GM18873 (cell line): ENCODE measurements around the gene SRRM1.
"Not testable (repeated sequence)": the region's sequence is repeated elsewhere in the genome, so short reads cannot be mapped to it uniquely, and the experiment has no call there.

ENCODE experiments used
- ATAC-seq: cut with Tn5 transposase; IDR thresholded peaks from one replicate; pipeline ENCODE4 v1.9.1; 2021; ENCODE audit warnings: mild to moderate bottlenecking, moderate library complexity, moderate number of reproducible peaks; ENCODE audit not compliant: unreplicated experiment, low FRiP score

The SRRM1 gene

DNA sequence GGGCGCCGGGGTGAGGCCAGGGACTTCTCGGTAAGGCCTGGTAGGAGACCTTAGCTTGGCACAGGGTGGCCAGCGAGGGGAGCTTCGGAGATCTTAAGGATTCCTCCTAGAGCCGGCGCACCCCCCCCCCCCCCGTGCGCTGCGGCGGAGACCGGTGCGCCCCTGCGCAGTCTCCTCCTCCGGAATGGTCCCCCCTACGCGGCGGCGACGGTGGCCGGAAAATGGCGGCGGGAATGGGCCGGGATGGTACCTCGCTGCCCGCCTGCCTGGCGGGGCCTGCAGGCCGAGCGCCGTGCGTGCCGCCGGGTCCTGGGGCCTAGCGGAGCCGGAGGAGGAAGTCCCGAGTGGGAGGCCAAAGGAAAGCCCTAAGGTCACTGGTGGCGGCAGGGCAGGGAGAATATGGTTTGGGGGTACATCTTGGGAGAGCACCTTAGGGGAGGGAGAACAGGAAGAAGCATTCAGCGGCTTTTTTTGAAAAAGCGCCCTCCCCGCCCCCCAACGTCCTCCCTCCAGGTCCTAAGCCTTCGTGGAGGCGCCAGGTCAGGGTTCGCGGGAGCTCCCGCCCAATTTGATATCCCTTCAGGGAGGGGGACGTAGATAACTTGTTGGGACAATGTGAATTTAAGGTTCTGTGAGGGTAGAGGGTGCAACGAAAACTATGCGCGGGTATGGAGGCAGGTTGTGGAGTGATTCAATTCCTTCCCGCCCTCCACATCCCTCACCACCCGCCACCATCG, 429 bp downstream of the SRRM1 start:
- peak; percentile 20 for ATAC-seq

- no peak for ATAC-seq
These were observed 940 bp downstream of the SRRM1 start for GRCh38 chr1:24644100-24644384.

DNA sequence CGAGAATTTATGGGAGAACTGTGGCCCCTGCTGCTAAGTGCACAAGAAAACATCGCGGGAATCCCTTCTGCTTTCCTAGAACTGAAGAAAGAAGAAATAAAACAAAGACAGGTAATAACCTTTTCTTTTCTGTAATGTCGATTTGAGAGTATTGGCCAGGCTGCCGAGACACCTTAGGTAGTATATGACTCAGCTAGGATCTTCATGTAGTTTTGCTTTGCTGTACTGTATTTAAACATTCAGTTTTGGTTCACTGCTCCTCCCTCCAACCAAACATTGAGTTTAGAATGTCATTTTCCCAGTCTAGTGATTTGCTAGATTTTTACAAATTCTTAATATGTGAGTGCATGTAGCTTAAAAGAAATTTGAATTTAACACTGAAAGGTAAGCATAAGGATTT, 5.8 kb downstream of the SRRM1 start:
- no peak for ATAC-seq

GRCh38 chr1:24652382-24652781, 9.3 kb downstream of the SRRM1 start:
- ATAC-seq = no peak

DNA sequence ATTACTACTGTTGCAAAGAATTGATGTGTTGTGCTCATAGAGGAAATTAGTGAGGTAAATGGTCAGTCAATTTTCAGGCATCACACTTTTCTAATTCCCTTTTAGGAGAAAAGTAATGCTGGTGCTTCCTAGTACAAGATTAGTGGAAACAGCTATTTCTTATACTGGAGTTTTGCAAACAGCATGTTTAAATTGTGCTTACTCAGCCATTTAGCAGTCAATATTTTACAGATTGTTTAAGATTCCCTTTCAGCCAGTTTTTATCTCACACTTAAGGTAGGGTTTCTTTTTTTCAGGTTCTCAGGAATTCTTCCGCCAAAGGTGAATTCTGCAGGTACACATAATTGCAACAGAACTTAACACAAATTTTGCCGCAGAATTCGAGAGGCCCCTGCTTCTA, 10.9 kb downstream of the SRRM1 start:
- ATAC-seq = no peak

GRCh38 chr1:24656046-24656445, 12.9 kb downstream of the SRRM1 start:
- ATAC-seq = no peak

- ATAC-seq = no peak
These were observed 14.7 kb downstream of the SRRM1 start for GRCh38 chr1:24657781-24658180.

DNA sequence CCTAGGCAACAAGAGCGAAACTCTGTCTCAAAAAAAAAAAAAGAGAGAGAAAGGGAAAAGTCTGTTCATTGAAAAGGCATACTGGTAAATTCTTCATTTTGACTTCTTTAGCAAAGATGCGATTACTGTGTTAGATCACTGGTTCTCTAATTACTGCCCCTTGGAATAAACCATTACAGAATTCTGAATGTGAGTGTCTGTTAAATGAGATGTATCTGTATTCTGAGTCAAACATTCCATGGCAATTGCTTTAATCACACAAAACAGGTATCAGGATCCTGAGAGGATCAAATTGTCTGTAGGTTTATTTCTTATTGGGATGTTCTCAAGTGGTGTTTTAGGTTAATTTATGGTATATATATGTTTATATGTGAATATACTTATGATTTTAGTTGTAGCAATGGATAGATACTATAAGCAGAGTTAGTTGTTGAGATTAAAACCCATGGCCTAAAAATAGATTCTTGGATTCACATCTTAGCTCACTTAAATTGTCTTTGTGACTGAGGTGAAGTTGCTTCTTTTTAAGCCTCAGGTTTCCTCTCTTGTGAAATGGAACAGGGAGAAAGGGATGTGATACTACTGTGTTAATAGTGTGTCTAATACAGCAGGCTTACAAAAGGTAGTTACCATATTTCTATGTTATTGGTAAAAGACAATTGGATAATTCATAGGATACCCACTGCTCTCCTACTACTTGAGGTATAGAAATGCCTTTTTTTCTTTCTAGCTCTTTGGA, 16.2 kb downstream of the SRRM1 start:
- ATAC-seq = no peak

DNA sequence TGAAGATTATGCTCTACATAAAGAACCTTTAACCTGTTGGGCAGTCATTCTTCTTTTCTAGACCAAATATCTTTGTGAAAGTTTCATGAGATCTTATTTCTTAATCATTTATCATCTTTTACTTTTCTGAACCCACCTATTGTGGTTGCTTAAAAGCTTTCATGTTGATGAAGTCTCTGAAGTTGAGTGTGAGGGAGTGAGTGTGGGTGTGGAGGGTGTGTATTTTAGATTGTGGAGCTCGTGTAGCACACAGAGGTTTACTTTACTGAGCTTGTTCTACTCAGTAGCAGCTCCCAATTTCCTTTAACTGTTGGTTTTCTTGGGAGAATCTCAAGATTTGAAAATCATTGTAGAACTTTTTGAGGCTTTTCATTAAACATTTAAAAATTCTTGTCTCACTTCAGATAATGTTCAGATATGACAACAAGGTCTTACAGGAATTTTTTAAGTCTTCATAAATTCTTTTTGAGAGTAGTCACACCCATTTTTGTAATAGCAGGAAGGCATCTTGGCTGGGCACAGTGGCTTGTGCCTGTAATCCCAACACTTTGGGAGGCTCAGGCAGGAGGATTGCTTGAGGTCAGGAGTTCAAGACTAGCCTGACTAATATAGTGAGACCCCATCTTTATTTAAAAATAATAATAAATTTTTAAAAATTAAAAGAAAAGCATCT, 17.0 kb downstream of the SRRM1 start:
- ATAC-seq = no peak

DNA sequence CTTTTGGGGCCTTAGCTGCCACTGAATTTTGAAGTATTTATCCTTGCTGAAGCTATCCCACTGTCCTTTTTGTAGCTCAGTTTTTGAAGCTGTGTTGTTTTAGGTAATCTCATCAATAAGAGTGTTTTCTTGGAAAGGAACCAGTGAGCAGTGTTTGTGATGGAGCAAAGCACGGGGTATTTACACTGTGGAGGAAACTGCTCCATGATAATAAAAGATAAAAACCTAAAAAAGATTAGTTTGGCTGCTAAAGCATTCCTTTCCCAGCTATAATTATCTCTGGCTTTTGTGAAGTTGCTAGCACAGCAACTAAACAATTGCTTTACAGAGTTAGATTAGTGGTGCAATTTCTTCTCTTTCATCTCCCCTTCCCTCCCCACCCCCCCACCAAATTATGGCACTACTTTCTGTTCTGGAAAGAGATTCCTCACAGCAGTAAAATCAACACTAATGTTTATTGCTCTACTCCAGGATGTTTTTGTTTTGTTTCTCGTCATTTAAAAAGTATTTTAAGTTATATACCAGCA, 21.5 kb downstream of the SRRM1 start:
- ATAC-seq = no peak

GRCh38 chr1:24666794-24667193, 23.7 kb downstream of the SRRM1 start:
- ATAC-seq = no peak

GRCh38 chr1:24671372-24671771, 28.3 kb downstream of the SRRM1 start:
- not testable (repeated sequence) for ATAC-seq

GRCh38 chr1:24672686-24673085, 29.6 kb downstream of the SRRM1 start:
- not testable (repeated sequence) for ATAC-seq

- ATAC-seq = no peak
These were observed 30.2 kb downstream of the SRRM1 start for GRCh38 chr1:24673341-24673740.

DNA sequence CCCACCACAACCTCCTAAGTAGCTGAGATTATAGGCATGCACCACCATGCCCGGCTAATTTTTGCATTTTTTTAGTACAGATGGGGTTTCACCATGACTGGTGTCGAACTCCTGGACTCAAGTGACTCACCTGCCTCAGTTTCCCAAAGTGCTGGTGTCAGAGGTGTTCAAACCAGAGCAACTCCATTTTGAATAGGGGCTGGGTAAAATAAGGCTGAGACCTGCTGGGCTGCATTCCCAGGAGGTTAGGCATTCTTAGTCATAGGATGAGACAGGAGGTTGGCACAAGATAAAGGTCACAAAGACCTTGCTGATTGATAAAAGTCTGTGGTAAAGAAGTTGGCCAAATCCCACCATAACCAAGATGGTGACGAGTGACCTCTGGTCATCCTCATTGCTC, 35.3 kb downstream of the SRRM1 start:
- ATAC-seq = not testable (repeated sequence)

DNA sequence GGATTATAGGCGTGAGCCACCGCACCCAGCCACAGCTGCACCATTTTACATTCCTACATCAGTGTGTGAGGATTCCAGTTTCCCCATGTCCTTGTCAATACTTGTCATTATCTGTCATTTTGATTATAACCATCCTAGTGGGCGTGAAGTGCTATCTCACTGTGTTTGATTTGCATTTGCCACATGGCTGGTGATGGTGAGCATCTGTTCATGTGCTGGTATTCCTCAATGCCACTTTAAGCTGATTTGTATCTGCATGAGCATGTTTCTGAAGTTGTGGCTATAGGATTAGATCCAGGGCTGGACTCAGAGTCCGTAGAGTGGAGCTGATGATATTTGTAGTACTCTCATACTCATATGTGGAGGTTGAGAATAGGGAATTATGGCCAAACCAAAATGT, 36.6 kb downstream of the SRRM1 start:
- no peak for ATAC-seq

- ATAC-seq = no peak
These were observed 40.6 kb downstream of the SRRM1 start for GRCh38 chr1:24683713-24684162.

DNA sequence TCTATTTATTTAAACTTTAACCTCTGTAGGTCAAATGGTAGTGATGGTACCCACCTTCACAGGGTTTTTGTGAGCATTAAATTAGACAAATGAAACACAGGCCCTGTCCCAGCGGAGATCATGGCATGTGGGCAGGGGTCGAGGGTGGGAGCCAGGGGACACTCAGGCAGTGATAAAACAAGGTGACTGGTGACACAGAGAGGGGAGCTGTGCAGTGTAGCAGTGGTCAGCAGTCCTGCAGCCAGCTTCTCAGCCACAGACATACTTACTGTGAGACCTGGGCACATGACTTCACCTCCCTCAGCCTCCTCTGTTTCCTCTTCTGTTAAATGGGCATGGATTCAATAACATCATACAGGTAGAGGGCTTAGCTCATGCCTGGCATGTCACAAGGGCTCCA, 44.9 kb downstream of the SRRM1 start:
- ATAC-seq = no peak

DNA sequence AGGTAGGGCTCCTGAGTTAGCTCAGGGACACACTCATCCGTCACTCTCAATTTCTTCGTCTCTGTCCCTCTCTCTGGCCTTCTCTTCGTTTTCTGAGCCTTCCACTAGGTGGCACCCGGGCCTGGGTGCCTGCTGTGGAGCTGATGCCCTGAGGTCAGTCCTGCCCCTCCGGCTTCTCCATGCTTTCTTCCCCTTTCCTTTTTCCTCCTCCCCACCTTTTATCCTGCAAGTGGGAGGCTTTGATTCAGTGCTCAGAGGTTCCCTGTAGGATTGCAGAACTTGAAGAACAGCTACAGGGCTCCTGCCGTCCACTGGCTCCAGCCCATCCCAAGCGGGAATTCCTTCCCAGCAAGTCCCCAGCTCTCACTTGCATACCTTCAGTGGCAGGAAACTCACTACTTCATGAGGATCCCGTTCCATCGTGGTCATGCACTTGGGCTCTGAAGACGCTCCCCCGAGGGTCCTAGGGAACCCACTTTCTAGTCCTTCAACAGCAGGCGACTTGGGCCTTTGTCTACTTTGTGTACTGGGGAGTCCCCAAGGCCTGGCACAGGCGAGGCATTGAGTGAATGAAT, 45.6 kb downstream of the SRRM1 start:
- no peak for ATAC-seq

DNA sequence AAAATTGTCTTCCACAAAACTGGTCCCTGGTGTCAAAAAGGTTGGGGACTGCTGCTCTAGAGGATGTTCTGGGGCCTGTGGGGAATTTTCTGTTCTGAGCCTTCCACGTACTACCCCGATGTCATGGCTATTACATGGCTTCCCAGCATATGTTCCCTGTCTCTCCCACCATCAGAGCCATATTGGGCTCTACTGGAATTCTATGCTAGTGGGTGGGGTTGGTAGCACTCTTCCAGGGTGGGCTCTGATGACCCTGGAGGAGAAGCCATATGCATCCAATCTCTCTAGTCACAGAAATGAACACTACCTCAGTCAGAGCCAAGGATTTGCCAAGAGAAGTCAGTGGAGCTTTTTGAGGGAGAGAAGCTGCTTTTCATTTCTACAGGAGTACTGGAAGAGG, 47.9 kb downstream of the SRRM1 start:
- no peak for ATAC-seq

- no peak for ATAC-seq
These were observed 49.4 kb downstream of the SRRM1 start for GRCh38 chr1:24692351-24692980.
